Neural cell (in vitro differentiated cells): ENCODE results near the gene OSM. TPM values are rescaled to one million over a fixed set of nuclear protein-coding genes. Genes with fewer than 3 reads are reported as not detected.

Experiments used
- H2AFZ ChIP-seq: fragments of 200-600, 300-800 bp; sonication (generic), shearing (Covaris generic); 2 replicates; pipeline ENCODE4 v1.6.0; 2014; ENCODE audit warnings: low read depth, mild to moderate bottlenecking, antibody characterized with exemption, low read length, moderate library complexity
- H3F3A ChIP-seq: fragments of 200-600 bp; shearing (Covaris generic); 2 replicates; pipeline ENCODE4 v1.6.1; 2016; ENCODE audit warnings: mild to moderate bottlenecking, moderate library complexity, mixed read lengths, antibody characterized with exemption, low read length; ENCODE audit not compliant: insufficient read depth, poor library complexity, severe bottlenecking
- H3K27ac ChIP-seq: fragments of 200-600, 300-800 bp; sonication (generic), shearing (Covaris generic); 2 replicates; pipeline ENCODE4 v1.5.1; 2014; ENCODE audit warnings: mild to moderate bottlenecking, low read length, moderate library complexity
- H3K27me3 ChIP-seq: fragments of 300-800, 200-600 bp; sonication (generic), shearing (Covaris generic); 2 replicates; pipeline ENCODE4 v1.6.0; 2014; ENCODE audit warnings: mild to moderate bottlenecking, low read depth, low read length, moderate library complexity; ENCODE audit not compliant: insufficient read depth
- H3K36me3 ChIP-seq: fragments of 300-800, 200-600 bp; sonication (generic), shearing (Covaris generic); 2 replicates; pipeline ENCODE4 v1.5.1; 2014; ENCODE audit warnings: mild to moderate bottlenecking, antibody characterized with exemption, low read length, moderate library complexity; ENCODE audit not compliant: insufficient read depth
- H3K4me2 ChIP-seq: fragments of 300-800, 200-600 bp; sonication (generic), shearing (Covaris generic); 2 replicates; pipeline ENCODE4 v1.6.0; 2014; ENCODE audit warnings: mild to moderate bottlenecking, low read length
- H3K4me3 ChIP-seq: fragments of 300-800, 200-600 bp; sonication (generic), shearing (Covaris generic); 2 replicates; pipeline ENCODE4 v1.5.1; 2014; ENCODE audit warnings: mild to moderate bottlenecking, low read length, moderate library complexity
- H3K79me2 ChIP-seq: fragments of 200-600 bp; shearing (Covaris generic); replicated peaks from 2 replicates; pipeline ENCODE4 v1.6.0; 2014; ENCODE audit warnings: mild to moderate bottlenecking, low read length, moderate library complexity; ENCODE audit not compliant: insufficient read depth
- H3K9ac ChIP-seq: fragments of 300-800, 200-600 bp; sonication (generic), shearing (Covaris generic); 2 replicates; pipeline ENCODE4 v1.6.1; 2016; ENCODE audit warnings: mild to moderate bottlenecking, low read length, mixed read lengths
- H3K9me2 ChIP-seq: fragments of 200-600 bp; shearing (Covaris generic); 2 replicates; pipeline ENCODE4 v1.6.1; 2016; ENCODE audit warnings: mild to moderate bottlenecking, low read length, mixed read lengths; ENCODE audit not compliant: insufficient read depth
- H3K9me3 ChIP-seq: fragments of 200-600, 300-800 bp; sonication (generic), shearing (Covaris generic); 2 replicates; pipeline ENCODE4 v1.6.1; 2016; ENCODE audit warnings: mild to moderate bottlenecking, mixed run types, low read length, moderate library complexity, mixed read lengths
- H4K20me1 ChIP-seq: fragments of 200-600 bp; shearing (Covaris generic); 2 replicates; pipeline ENCODE4 v1.6.1; 2016; ENCODE audit warnings: mild to moderate bottlenecking, mixed run types; ENCODE audit not compliant: insufficient read depth
- EP300 ChIP-seq: fragments of 450-650 bp; conservative IDR thresholded peaks from 2 replicates; pipeline ENCODE4 v1.6.1; 2014; ENCODE audit warnings: antibody characterized with exemption, mild to moderate bottlenecking, moderate library complexity; ENCODE audit not compliant: poor library complexity, severe bottlenecking
- EZH2 ChIP-seq: fragments of 200-600, 300-800 bp; shearing (Covaris generic), sonication (generic); IDR thresholded peaks from 2 replicates; pipeline ENCODE4 v1.6.1; 2014; ENCODE audit warnings: antibody characterized with exemption, low read length, borderline replicate concordance, mild to moderate bottlenecking; ENCODE audit not compliant: insufficient read depth, poor library complexity, severe bottlenecking
- MXI1 ChIP-seq: fragments of 450-650 bp; conservative IDR thresholded peaks from 2 replicates; pipeline ENCODE4 v1.6.1; 2014; ENCODE audit warnings: antibody characterized with exemption, mild to moderate bottlenecking; ENCODE audit not compliant: poor library complexity, severe bottlenecking
- POLR2AphosphoS5 ChIP-seq: IDR thresholded peaks from 2 replicates; pipeline ENCODE4 v1.6.1; 2012
- RAD21 ChIP-seq: fragments of 450-650 bp; conservative IDR thresholded peaks from 2 replicates; pipeline ENCODE4 v1.6.1; 2014; ENCODE audit warnings: antibody characterized with exemption, mild to moderate bottlenecking, moderate library complexity
- SMC3 ChIP-seq: fragments of 450-650 bp; conservative IDR thresholded peaks from 2 replicates; pipeline ENCODE4 v1.6.1; 2014; ENCODE audit warnings: antibody characterized with exemption, mild to moderate bottlenecking, moderate library complexity; ENCODE audit not compliant: poor library complexity
- TAF1 ChIP-seq: IDR thresholded peaks from 2 replicates; pipeline ENCODE4 v1.6.1; 2012; ENCODE audit warnings: low read depth
- polyA plus RNA-seq: library from polyadenylated mRNA; depleted of rRNA; stranded (reverse); fragments of >200 nt; gene quantifications from 2 replicates; pipeline ENCODE4 v1.2.3, GENCODE V29; 2014
- TF ChIP-seq, protein P1 (sequence below): fragments of 450-650 bp; IDR thresholded peaks from 2 replicates; pipeline ENCODE4 v1.5.1; 2014; ENCODE audit warnings: antibody characterized with exemption, mild to moderate bottlenecking, moderate library complexity; ENCODE audit not compliant: poor library complexity, severe bottlenecking
- TF ChIP-seq, protein P2 (sequence below): IDR thresholded peaks from 2 replicates; pipeline ENCODE4 v1.6.1; 2012; ENCODE audit warnings: borderline replicate concordance

OSM gene
- polyA plus RNA-seq, 1 donor from 2014 or later, result not detected

DNA sequence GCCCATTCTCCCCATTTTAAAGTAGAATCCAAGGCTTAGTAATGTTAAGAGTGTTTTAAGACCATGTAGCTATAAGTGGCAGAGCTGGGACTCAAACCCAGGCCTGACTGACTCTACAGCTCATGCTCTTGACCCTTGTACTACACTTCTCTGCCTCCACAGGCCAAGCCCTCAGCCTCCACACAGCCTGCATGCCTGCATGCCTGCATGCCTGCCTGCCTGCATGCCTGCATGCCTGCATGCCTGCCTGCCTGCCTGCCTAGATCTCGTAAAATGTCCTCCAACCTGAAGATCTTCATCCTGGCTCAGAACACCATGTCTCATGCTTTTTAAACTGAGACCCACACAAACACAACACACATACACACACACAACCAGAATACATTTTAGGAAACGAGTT, 41.4 kb upstream of the OSM start:
- H3K4me3 ChIP-seq, result no peak overlapping the region
- H3K4me2 ChIP-seq, result no peak overlapping the region
- H3K79me2 ChIP-seq, result no peaks in the 10 kb centered on the region
- H3K9me2 ChIP-seq, result no peaks in the 10 kb centered on the region
- H3K9me3 ChIP-seq, result no peaks in the 10 kb centered on the region
- H4K20me1 ChIP-seq, result no peaks in the 10 kb centered on the region
- TF ChIP-seq POLR2AphosphoS5 (no peak), EP300 (no peak), EZH2 (no peak), RAD21 (no peak), TAF1 (no peak), SMC3 (no peak)
- TF ChIP-seq, protein P1, sequence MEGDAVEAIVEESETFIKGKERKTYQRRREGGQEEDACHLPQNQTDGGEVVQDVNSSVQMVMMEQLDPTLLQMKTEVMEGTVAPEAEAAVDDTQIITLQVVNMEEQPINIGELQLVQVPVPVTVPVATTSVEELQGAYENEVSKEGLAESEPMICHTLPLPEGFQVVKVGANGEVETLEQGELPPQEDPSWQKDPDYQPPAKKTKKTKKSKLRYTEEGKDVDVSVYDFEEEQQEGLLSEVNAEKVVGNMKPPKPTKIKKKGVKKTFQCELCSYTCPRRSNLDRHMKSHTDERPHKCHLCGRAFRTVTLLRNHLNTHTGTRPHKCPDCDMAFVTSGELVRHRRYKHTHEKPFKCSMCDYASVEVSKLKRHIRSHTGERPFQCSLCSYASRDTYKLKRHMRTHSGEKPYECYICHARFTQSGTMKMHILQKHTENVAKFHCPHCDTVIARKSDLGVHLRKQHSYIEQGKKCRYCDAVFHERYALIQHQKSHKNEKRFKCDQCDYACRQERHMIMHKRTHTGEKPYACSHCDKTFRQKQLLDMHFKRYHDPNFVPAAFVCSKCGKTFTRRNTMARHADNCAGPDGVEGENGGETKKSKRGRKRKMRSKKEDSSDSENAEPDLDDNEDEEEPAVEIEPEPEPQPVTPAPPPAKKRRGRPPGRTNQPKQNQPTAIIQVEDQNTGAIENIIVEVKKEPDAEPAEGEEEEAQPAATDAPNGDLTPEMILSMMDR, result no peak
- no peaks in the 10 kb centered on the region for H3K27me3 ChIP-seq
- H3F3A ChIP-seq, result no peaks in the 10 kb centered on the region
- no peak overlapping the region for H2AFZ ChIP-seq
- H3K36me3 ChIP-seq, result no peaks in the 10 kb centered on the region
- H3K27ac ChIP-seq, result no peak overlapping the region
- no peak overlapping the region for H3K9ac ChIP-seq

DNA sequence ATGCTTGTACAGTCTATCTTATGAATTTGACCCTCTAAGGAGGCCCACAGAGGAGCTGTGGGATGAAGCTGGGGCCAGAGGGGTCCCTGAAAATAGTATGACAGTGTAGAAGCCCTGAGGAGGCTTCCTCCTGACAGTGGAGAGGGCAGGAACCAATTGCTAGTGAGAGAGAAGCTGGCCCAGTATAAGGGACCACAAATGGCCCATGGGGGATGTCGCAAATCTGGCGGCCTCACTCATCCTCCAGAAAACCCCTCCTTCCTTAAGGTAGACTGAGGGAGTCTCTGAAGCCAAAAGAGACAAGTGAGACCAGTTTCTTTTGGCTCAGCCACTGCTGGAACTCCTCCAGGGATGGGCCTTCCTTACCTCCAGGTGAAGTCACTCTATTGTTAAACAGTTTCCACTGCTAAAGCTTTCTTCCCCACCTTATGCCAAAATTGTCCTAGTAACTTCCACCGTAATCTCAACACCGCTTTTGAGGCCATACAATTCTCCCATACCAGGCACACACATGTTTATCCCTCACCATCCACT, 40.5 kb upstream of the OSM start:
- Histone ChIP-seq H3K27ac (no peak overlapping the region), H3K4me2 (no peak overlapping the region), H3K79me2 (no peaks in the 10 kb centered on the region), H2AFZ (no peak overlapping the region), H3K9me3 (no peaks in the 10 kb centered on the region), H4K20me1 (no peaks in the 10 kb centered on the region), H3K27me3 (no peaks in the 10 kb centered on the region), H3K36me3 (no peaks in the 10 kb centered on the region), H3K4me3 (no peak overlapping the region), H3F3A (no peaks in the 10 kb centered on the region), H3K9me2 (no peaks in the 10 kb centered on the region), H3K9ac (no peak overlapping the region)
- TF ChIP-seq SMC3, result no peak
- no peak for TF ChIP-seq MXI1
- TF ChIP-seq, protein P1, result no peak
- no peak for TF ChIP-seq TAF1
- TF ChIP-seq EZH2, result no peak
- no peak for TF ChIP-seq EP300
- TF ChIP-seq POLR2AphosphoS5, result no peak
- TF ChIP-seq, protein P2, sequence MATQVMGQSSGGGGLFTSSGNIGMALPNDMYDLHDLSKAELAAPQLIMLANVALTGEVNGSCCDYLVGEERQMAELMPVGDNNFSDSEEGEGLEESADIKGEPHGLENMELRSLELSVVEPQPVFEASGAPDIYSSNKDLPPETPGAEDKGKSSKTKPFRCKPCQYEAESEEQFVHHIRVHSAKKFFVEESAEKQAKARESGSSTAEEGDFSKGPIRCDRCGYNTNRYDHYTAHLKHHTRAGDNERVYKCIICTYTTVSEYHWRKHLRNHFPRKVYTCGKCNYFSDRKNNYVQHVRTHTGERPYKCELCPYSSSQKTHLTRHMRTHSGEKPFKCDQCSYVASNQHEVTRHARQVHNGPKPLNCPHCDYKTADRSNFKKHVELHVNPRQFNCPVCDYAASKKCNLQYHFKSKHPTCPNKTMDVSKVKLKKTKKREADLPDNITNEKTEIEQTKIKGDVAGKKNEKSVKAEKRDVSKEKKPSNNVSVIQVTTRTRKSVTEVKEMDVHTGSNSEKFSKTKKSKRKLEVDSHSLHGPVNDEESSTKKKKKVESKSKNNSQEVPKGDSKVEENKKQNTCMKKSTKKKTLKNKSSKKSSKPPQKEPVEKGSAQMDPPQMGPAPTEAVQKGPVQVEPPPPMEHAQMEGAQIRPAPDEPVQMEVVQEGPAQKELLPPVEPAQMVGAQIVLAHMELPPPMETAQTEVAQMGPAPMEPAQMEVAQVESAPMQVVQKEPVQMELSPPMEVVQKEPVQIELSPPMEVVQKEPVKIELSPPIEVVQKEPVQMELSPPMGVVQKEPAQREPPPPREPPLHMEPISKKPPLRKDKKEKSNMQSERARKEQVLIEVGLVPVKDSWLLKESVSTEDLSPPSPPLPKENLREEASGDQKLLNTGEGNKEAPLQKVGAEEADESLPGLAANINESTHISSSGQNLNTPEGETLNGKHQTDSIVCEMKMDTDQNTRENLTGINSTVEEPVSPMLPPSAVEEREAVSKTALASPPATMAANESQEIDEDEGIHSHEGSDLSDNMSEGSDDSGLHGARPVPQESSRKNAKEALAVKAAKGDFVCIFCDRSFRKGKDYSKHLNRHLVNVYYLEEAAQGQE, result no peak
- no peak for TF ChIP-seq RAD21
